GM04503 (cell line): Measurements from ENCODE around the gene OSBPL10.
A peak's percentile ranks its signal among the peaks of the same experiment; 100 is the strongest.

Experiments used
- DNase-seq: peaks from one replicate; pipeline ENCODE4 v3.0.0-alpha.2; 2012; ENCODE audit warnings: low read depth

OSBPL10 gene

GRCh38 chr3:31740397-31740796 is 240.7 kb downstream of the OSBPL10 start:
- DNase-seq = no peak

GRCh38 chr3:31738412-31738811 is 242.7 kb downstream of the OSBPL10 start:
- no peak for DNase-seq

- DNase-seq = no peak
These were observed 245.4 kb downstream of the OSBPL10 start for GRCh38 chr3:31735667-31736066.

- no peak for DNase-seq
These were observed 247.8 kb downstream of the OSBPL10 start for GRCh38 chr3:31733234-31733667.

- no peak for DNase-seq
These were observed 248.5 kb downstream of the OSBPL10 start for GRCh38 chr3:31732548-31732947.

- DNase-seq = no peak
These were observed 251.5 kb downstream of the OSBPL10 start for GRCh38 chr3:31729573-31729972.

GRCh38 chr3:31729082-31729481 is 252.0 kb downstream of the OSBPL10 start:
- DNase-seq = no peak

- DNase-seq = no peak
These were observed 252.7 kb downstream of the OSBPL10 start for GRCh38 chr3:31728403-31728802.

- DNase-seq = no peak
These were observed 255.1 kb downstream of the OSBPL10 start for GRCh38 chr3:31725976-31726375.

- no peak for DNase-seq
These were observed 255.5 kb downstream of the OSBPL10 start for GRCh38 chr3:31725568-31725967.

- DNase-seq = no peak
These were observed 256.4 kb downstream of the OSBPL10 start for GRCh38 chr3:31724651-31725050.

- DNase-seq = no peak
These were observed 256.9 kb downstream of the OSBPL10 start for GRCh38 chr3:31724116-31724515.

- DNase-seq = no peak
These were observed 257.4 kb downstream of the OSBPL10 start for GRCh38 chr3:31723701-31724100.

- no peak for DNase-seq
These were observed 259.4 kb downstream of the OSBPL10 start for GRCh38 chr3:31721676-31722075.

- no peak for DNase-seq
These were observed 266.4 kb downstream of the OSBPL10 start for GRCh38 chr3:31714495-31715280.

GRCh38 chr3:31713816-31714215 is 267.2 kb downstream of the OSBPL10 start:
- DNase-seq = no peak

GRCh38 chr3:31710123-31710803 is 270.8 kb downstream of the OSBPL10 start:
- no peak for DNase-seq

GRCh38 chr3:31709526-31709925 is 271.5 kb downstream of the OSBPL10 start:
- no peak for DNase-seq

GRCh38 chr3:31709005-31709404 is 272.1 kb downstream of the OSBPL10 start:
- no peak for DNase-seq

GRCh38 chr3:31707286-31707685 is 273.8 kb downstream of the OSBPL10 start:
- DNase-seq = no peak

- no peak for DNase-seq
These were observed 275.3 kb downstream of the OSBPL10 start for GRCh38 chr3:31705736-31706135.

- peak; percentile 20 for DNase-seq
These were observed 276.4 kb downstream of the OSBPL10 start for GRCh38 chr3:31704591-31705179.

GRCh38 chr3:31704156-31704555 is 276.9 kb downstream of the OSBPL10 start:
- DNase-seq = no peak
